K562 (cell line): ENCODE results near the gene ACTA2.

Experiments
- DDX20 ChIP-seq: fragments of 450-650 bp; IDR thresholded peaks from 2 replicates; pipeline ENCODE4 v1.6.1; 2016; ENCODE audit warnings: missing genetic modification characterization, low read depth, mild to moderate bottlenecking, missing compliant biosample characterization, moderate library complexity
- HNRNPUL1 ChIP-seq: fragments of 200-400 bp; formaldehyde crosslinking; IDR thresholded peaks from 2 replicates; pipeline ENCODE4 v1.6.1; 2017; ENCODE audit warnings: low read length
- ILF3 ChIP-seq: fragments of 450-650 bp; IDR thresholded peaks from 2 replicates; pipeline ENCODE4 v1.6.1; 2018; ENCODE audit warnings: antibody characterized with exemption, mild to moderate bottlenecking, moderate library complexity, borderline replicate concordance
- SMARCC2 ChIP-seq: fragments of 450-650 bp; IDR thresholded peaks from 2 replicates; pipeline ENCODE4 v1.6.1; 2017; ENCODE audit warnings: antibody characterized with exemption, moderate library complexity, mild to moderate bottlenecking, low read depth
- TEAD2 ChIP-seq: fragments of 450-650 bp; IDR thresholded peaks from 2 replicates; pipeline ENCODE4 v1.6.1; 2016; ENCODE audit warnings: missing genetic modification characterization, control low read depth, missing compliant biosample characterization

DNA sequence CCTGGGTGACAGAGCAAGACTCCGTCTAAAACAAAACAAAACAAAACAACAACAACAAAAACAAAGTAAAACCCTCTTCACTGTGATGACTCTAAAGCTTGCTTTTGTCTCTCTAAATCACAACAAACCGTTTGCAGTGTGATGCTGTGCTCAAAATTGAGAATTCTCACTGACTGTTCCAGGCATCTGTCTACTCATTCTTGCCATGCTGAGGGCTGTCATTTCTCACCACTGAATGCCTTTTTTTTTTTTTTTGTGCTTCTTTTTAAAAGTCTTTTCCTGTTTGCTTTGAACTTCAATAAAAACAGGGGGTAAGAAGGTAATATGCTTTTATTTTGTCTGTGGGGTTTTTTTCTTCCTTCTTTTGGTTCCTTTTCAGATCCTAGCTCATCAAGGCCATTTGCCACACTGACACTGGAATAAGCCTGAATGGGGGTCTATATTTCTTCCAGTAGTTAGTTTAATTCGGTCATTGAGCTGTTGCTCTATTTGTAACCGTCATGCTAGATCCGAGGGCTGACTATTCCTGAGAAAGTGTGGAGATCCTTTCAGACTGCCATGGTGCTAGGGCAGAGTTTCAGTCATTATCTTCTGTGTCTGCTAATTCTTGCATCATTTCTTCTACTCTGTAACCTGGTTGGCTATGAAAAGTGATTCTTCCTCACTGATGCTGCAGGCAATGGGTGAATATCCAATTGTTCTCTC is 48.6 kb upstream of the ACTA2 start:
- TF ChIP-seq DDX20 (no peak), TEAD2 (tag) (no peak), ILF3 (no peak), HNRNPUL1 (no peak), SMARCC2 (no peak)
